ENCODE data around the gene SLC27A6.
"Not testable (repeated sequence)": the region's sequence is repeated elsewhere in the genome, so short reads cannot be mapped to it uniquely, and the experiment has no call there.

Gene SLC27A6

DNA sequence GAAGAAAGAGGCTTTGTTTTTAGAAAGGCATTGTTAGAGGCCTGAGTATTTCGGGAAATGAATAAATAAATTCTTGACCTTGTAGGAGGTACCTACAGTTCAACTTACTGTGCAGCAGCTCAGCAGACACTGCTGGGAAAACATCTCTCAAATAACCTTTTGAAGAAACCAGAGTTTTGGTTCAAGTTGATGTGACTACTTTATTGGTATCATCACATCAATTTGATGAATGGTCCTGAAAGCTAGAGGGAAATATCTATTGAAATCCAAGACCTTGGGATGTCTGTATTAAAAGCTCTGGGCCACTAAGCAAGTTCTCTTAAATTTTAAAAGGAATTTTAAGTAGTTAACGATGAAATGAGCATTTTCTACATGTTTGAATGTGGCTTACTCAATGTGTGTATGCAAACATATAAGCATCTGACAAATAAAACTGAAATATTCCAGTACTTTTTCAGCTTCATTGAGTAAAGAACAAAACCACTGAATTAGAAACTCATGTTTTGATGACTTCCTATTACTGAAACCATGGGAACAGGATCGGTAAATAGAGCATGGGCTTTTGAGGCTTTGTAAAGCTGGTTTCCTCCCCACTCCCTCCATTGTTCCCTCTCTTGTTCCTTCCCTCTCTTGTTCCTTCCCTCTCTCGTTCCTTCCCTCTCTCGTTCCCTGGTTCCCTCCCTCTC is 36.7 kb downstream of the SLC27A6 start:
- DNase-seq, result no peak

DNA sequence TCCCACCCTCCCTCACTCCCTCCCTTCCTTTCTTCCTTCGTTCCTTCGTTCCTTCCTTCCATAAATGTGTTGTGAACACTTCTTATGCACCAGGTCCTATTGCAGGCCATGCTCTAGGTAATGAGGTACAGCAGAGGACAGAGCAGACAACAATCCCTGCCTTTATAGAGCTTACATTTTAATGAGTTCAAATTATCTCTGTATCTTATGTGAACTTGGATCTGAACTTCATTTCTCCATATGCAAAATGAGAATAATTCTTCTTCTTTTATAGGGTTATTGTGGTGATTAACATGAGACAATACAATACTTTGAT is 37.2 kb downstream of the SLC27A6 start:
- DNase-seq, result no peak

DNA sequence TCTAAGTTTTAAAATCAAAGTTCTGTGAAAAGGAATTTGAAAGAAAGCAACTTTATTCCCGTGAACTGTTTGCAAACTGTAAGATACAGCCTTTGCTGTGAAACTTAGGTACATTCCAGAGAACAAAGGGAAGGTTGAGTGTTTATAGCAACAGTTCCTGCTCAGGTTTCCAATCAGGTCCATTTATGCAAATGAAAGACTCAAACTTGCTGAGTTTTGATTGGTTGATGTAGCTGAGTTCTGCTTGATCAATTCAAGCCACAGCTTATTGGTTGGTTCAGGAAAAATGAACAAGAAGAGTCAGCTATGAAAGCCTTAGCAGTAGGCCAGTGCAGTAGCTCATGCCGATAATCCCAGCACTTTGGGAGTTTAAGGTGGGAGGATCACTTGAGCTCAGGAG is 37.9 kb downstream of the SLC27A6 start:
- DNase-seq, result no peak

DNA sequence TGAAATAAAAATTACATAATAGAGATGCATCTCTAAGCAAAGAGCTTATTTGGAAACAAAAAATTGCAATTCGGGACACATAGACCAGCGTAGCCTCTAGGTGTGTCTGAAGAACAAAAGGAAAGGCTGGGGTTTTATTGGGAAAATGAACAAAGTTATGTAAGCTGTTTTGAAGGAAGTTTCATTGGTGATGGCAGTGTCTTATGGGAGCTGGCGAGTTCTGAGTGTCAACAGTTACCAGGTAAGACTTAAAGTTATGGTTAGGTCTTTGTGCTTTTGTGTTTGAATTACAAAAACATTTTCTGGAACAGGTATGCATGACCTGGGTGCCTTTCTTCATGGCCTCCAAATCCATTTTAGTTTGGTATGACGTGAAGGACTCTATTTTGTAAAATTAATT is 48.9 kb downstream of the SLC27A6 start:
- DNase-seq, result no peak

DNA sequence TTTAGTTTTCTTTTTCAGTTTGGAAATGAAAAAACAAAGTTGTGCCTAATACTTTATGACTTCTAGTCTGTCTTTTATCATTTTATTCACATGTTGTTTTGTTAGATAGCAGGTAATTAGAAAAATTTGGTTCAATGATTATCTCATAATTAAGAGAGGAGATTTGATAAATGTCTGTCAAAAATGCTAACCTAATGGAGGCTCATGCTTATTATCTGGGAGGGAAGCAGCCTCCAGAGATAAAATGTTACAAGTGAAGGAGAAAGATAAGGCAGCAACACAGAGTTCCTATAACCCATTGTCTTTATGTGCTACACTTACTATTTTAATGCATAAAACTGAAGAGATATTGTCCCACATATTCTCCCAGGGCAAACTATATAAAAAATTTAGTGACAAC is 53.5 kb downstream of the SLC27A6 start:
- DNase-seq, result no peak

DNA sequence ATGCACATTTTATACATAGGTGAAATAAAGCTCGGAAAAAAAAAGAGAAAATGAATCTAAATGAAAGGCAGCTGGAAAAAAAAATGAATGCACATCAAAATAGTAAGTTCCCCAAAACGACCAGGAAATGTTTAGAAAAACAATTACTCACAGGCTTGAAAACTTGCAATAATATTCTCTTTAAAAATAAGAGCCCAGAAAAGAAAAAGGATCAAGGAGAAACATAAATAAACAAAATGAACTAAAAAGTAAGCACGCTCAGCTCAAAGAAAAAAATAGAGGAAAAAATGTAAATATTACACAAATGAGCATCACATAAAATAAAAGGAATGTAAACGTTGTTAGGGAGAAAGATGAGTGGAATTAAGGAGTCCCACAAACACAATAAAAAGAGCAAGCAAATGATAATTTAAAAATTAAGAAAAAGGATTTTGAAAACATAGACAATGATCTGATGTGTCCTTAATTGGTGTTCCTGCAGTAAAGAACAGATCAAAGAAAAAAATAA is 54.2 kb downstream of the SLC27A6 start:
- no peak for DNase-seq

DNA sequence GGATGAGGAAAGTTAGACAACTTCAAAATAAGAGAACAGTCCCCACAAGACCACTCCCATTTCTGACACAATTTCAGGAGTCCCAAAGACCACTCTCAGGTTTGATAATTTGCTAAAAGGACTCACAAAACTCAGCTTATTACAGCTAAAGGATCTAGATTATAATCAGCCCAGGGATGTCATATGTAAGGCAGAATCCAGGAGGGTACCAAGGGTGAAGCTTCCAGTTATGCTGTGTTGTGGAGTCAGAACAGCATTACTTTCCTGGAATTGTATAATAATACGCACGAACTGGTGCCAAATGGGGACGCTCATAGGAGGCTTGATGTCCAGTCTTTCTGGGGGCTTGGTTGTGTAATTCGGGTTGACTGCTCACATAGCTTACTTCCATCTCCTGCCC is 55.4 kb downstream of the SLC27A6 start:
- DNase-seq, result no peak

DNA sequence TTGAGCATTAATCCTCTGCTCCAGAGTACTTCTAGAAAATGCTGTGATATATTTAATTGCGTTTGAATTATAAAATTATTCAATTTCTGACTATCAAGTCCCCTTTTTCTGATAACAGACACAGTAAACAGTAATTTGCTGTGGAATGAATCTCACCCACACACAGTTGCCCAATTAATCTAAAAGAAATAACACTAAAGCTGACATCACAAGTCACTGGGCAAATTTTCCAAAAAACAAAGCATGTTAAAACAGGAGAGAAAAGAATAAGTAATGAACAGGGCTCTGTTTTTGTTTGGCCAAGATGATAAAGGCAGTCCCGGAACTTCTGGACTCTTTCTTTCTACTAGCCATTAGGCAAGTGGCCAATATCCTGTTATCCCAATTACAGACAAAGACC is 56.5 kb downstream of the SLC27A6 start:
- no peak for DNase-seq

DNA sequence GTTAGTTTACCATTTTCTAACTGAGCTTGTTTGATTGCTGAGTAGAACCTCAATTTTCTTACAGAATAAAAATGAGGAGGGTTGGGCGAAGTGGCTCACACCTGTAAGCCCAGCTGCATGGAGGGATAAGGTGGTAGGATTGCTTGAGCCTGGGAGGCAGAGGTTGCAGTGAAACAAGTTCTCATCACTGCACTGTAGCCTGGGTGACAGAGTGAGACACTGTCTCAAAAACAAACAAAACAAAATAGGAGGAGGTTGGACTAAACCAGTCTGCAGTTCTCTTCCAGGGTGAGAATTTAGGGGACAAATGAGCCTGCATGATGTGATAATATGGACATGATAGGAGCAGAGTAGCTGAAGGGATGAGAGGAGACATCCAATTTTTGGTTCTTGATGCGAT is 57.3 kb downstream of the SLC27A6 start:
- DNase-seq, result no peak

DNA sequence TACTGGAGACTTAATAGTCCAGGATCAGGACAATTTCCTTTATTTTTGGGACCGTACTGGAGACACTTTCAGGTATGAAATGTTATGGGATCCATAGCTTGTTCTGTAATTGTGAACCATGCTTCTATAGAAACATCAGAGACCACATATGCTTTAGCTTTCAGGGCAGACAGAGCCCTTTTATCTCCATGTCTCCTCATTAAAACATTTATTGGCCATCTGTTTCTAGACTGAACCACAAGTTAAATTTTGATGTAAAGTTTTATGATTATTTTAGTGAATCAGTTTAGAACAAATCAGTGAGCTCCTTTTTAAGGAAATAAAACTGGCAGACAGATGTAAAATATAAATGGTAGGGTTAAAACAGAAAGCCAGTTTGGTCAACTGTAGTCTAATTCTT is 62.0 kb downstream of the SLC27A6 start:
- DNase-seq, result no peak

DNA sequence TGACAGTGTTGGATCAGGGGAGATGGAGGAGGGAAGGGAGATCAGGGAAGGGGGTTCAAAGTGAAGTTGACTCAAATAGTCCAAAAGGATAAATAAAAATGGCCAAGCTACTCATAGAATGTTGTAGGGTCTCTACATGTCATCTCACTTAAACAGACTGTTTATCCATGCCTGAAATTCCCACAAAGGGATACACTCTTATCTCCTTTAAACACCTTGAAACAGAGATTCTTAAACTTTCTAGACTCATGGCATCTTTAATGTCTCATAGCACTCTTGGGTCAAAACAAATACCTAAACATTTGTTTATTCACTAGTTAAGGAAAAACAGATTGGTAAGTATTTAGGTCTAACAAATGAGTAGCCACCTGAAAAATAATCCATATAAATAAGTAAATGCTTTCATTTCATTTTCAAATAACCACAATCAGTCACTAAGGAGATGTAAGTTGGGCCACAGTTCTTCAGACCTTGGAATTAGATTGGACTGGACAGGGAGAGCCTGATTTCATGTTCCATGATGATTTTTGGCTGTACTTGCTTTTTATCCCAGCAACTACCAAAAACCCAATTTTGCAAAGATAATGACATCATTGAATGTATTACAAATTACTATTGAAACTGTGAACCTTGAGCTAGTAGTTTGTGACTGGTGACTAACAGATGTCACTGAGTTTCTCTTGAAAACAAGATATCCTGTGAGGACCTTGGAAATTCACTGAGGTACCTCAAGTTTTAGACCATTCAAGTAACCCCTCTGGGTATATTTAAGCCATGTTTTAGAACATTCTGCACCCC is 66.8 kb downstream of the SLC27A6 start:
- DNase-seq, result no peak

DNA sequence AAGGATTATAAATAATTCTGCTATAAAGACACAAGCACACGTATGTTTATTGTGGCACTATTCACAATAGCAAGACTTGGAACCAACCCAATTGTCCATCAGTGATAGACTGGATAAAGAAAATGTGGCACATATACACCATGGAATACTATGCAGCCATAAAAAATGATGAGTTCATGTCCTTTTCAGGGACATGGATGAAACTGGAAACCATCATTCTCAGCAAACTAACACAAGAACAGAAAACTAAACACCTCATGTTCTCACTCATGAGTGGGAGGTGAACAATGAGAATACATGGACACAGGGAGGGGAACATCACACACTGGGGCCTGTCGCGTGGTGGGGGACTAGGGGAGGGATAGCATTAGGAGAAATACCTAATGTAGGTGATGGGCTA is 71.0 kb downstream of the SLC27A6 start:
- DNase-seq, result not testable (repeated sequence)

DNA sequence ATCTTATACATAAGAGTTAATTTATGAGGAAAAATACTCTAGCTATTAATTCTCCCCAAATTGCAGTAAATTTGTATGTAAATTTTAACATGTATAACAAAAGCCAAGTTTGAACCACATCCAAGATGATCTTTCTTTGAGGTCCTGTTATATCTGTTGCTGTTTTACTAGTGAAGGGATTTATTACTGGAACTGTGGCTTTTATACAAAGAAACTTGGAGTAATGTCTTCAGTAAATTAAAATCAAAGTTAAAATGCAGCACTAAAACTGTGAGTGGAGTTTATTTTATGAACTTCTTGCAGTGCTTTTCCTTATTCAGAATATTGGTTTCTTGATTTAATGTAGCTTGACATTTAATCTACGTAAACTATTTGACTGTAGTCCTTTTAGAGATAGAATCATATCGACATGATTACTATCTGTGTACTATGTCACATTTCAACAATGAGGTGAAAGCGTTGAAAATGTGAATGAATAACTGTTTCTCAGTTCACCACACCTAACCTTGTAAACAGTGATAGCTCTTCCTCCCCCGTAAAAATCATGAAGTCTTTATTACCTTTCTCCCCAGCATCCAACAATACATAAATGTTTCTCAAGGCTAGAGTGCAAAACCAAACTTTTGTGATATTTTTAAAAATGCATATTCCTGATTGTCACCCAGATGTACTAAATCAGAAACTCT is 76.1 kb downstream of the SLC27A6 start:
- DNase-seq, result no peak

DNA sequence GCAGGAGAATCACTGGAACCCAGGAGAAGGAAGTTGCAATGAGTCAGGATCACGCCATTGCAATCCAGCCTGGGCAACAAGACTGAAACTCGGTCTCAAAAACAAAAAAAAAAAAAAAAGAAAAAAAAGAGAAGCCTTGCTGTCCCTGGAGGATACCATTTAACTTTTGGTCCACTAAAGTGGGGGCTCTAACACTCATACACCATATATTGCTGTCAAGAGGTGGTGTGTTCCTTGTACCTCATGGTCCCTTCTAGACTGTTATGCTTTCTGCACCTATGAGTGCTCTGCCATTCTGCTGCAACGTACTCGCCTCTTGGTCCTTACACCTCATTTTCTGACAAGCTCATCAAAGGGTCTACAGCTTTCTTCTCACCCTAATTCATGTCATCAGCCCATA is 77.0 kb downstream of the SLC27A6 start:
- DNase-seq, result no peak

DNA sequence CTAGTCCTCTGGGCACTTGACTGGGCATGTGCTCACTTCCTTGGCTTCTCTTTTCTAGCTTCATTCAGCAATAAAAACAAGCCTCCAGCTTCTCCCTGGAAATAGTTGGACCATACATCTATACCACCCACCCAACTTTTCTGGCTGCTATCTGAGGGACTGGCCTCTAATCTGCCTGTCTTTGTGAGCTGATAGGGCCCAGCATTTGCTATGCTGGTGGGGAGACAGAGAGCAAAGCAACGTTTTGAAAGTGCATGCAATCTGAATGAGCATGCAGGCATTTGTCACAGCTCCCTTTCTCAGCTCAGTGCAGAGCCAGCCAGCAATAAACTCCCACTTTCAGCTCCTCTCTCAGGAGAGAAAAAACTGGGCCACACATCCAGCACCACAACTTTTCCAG is 78.6 kb downstream of the SLC27A6 start:
- no peak for DNase-seq

DNA sequence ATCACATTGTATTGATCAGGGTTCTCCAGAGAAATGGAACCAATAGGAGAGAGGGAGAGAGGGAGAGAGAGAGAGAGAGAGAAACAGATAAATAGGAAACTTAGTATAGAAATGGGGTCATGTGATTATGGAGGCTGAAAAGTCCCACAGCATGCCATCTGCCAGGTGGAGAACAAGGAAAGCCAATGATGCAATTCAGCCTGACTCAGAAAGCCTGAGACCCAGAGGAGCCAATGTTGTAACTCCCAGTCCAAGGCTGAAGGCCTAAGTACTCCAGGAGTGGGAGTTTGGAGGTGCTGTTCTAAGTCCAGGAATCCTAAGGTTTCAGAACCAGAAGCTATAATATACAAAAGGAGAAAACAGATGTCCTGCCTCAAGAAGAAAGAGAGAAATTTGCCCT is 80.9 kb downstream of the SLC27A6 start:
- no peak for DNase-seq

DNA sequence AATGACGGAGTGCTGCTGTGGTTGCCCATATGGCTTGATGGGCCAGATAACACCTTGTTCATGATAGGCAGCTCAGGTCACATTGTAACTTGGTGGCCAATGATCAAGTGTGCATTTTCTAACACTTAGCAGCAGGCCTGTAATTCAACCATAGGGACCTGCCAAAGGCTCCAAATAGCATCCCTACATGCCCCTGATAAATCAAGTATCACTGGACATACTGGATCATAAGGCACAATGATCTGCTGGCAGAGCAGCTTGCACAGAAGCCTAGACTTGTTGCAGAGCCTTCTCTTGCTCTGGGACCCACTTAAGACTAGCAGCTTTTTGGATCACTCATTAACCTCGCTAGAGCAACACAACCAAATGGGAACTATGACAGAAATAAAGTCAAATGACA is 83.2 kb downstream of the SLC27A6 start:
- no peak for DNase-seq

DNA sequence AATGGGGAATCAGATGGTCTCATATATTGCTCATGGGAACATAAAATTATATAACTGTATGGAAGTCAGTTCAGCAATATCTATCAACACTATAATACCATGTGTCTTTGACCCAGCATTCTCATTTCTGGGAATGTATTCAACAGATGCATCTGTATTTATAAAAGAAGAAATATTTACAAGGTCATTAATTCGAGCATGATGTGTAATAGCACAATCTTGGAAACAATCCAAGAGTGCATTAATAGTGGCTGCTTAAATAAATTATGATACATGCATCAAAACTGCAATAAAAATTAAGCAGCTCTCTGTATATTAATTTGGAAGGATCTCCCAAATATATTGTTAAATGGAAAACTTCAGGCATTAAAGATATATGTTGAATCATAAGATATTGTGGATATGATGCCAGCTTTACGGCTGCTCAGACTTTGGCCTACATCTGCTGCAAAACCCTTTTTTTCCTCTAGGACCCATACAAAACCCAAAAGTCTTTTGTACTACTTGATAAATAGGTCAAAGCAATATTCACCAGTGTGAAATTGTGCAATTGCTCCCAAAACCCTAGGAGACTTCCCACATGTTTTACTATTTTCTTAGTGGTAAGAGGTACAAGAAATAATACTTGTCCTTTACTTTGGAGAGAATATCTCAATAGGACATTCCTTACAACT is 84.0 kb downstream of the SLC27A6 start:
- no peak for DNase-seq

DNA sequence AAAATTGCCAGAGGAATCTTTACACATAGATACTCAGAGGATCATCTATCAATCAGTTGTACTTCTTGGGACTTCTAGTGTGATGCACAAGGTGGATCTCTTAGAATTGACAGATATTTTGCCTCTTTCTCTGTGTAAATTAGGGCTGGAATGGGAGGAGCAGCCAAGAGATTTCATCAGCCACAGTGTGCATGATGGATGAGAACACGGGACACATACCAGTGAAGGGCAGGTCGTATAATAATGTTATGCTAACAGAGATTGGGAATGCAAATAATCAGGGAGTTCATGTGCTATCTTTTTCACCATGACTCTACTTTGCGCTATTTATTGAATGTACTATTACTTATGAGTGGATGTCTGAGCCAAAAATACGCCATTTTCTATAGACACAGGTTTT is 86.0 kb downstream of the SLC27A6 start:
- DNase-seq, result no peak

DNA sequence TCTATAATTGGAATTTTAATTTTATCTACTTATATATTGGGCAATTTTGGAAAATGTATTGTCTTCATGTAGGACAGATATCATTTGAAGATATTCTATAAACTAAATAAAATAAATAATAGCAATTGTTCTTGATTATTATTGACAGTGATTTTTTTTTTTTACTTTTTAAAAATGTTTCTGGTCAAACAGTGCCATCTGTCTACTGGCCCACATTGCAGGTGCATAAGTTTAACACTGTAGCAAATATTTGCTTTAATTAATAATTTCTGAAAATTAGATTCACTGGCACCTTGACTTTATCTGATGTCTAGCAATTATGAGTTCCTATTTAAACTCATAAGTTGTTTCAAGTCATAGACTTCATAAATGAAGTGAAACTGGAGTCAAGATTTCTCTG is 88.2 kb downstream of the SLC27A6 start:
- no peak for DNase-seq

DNA sequence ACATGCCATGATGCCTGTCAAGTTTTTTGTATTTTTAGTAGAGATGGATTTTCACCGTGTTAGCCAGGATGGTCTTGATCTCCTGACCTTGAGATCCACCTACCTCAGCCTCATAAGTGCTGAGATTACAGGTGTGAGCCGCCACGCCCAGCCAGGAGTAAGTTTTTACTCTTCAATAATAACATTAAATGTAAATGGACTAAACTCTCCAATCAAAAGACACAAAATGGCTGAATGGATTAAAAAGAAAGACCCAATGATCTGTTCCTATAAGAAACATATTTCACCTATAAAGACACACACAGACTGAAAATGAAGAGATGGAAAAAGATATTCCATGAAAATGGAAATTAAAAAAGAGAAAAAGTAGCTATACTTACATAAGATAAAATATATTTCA is 92.0 kb downstream of the SLC27A6 start:
- no peak for DNase-seq

DNA sequence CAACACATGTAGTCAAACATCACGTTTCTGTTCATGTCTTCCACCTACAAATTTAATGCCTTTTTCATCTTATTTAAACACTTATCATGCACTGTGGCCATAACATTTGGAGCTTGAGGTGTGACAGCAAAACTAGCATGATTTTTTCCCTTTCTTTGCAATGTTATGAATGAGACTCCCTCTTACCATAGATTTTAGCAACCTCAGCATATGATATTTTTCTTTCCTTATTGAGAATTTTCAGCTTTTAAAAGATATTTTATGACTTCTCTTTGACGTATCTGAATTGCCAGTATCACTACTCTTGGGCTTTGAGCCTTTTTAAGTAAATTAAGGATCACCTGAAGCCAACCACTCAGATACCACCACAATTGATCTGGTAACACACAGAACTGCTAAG is 96.6 kb downstream of the SLC27A6 start:
- no peak for DNase-seq

DNA sequence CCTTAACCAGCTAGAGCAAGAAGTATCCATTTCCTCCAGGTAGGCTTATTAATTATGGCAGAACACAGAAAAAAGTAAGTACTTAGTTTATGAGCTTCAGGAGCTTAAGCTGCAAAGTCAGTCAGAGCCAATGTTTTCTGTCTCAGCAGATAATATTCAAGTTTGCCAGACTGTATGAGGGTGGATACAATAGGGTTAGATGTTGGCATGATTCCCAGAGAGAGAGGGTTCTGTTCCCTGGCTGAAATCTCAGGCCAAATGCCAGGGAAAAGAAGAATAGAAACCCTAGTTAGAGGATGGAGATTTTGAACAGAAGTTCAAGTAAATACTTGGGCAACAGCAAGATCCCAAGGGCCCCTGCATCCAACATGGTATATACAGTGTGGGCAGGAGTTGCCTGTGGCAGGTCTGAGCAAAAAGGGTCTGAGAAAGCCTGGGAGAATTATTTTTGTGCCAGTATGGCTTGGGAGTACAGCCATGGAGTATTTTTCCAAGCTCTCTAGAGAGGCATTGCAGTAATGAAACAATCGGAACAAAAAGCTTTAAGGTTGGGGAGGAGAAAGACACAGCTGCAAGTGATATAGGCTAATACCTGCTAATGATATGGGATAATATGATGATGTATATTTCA is 98.3 kb downstream of the SLC27A6 start:
- no peak for DNase-seq

All from KG1 (cell line).